CD4-positive, alpha-beta T cell treated with Interleukin-17A for 4 hours (primary cell): Measurements from ENCODE around the gene FAM199X.

Source experiments
- DNase-seq: peaks from one replicate; pipeline ENCODE4 v3.0.0-alpha.2; 2020; ENCODE audit warnings: mixed read lengths

FAM199X gene

GRCh38 chrX:104165894-104166734 is at the start of gene FAM199X:
Gene FAM199X (plus strand): TSS chrX:104166453. CDS start chrX:104166786, 333 bp downstream.
- peak; percentile 88 for DNase-seq

GRCh38 chrX:104117759-104118158 is 48.5 kb upstream of the FAM199X start:
- no peak for DNase-seq

GRCh38 chrX:104118765-104119164 is 47.5 kb upstream of the FAM199X start:
- no peak for DNase-seq

GRCh38 chrX:104122829-104123228 is 43.4 kb upstream of the FAM199X start:
- DNase-seq = no peak

GRCh38 chrX:104126856-104127255 is 39.4 kb upstream of the FAM199X start:
- no peak for DNase-seq

GRCh38 chrX:104130808-104131207 is 35.4 kb upstream of the FAM199X start:
- DNase-seq = no peak

GRCh38 chrX:104134583-104135261 is 31.5 kb upstream of the FAM199X start:
- no peak for DNase-seq

GRCh38 chrX:104135677-104136076 is 30.6 kb upstream of the FAM199X start:
- no peak for DNase-seq

- peak; percentile 75 for DNase-seq
Measured at GRCh38 chrX:104136241-104137019, 29.8 kb upstream of the FAM199X start.

GRCh38 chrX:104137496-104137895 is 28.8 kb upstream of the FAM199X start:
- no peak for DNase-seq

- no peak for DNase-seq
Measured at GRCh38 chrX:104141087-104141760, 25.0 kb upstream of the FAM199X start.

GRCh38 chrX:104151037-104151436 is 15.2 kb upstream of the FAM199X start:
- DNase-seq = no peak

- peak; percentile 76 for DNase-seq
Measured at GRCh38 chrX:104156630-104157529, 9.4 kb upstream of the FAM199X start, which contains the start of gene SLC25A53. Gene SLC25A53 (minus strand): TSS chrX:104157009. CDS start chrX:104105257, 51,752 bp downstream.

GRCh38 chrX:104166735-104167436 is 633 bp downstream of the FAM199X start:
- no peak for DNase-seq

- no peak for DNase-seq
Measured at GRCh38 chrX:104168127-104168526, 1.9 kb downstream of the FAM199X start.

GRCh38 chrX:104172121-104172520 is 5.9 kb downstream of the FAM199X start:
- no peak for DNase-seq

- DNase-seq = no peak
Measured at GRCh38 chrX:104172788-104173187, 6.5 kb downstream of the FAM199X start.

- DNase-seq = no peak
Measured at GRCh38 chrX:104173841-104174240, 7.6 kb downstream of the FAM199X start.

GRCh38 chrX:104183685-104184084 is 17.4 kb downstream of the FAM199X start:
- DNase-seq = no peak

- DNase-seq = no peak
Measured at GRCh38 chrX:104187931-104188330, 21.7 kb downstream of the FAM199X start.

GRCh38 chrX:104189837-104190236 is 23.6 kb downstream of the FAM199X start:
- DNase-seq = no peak
